Daoy (cell line): ENCODE measurements around the gene PLS1. TPM values are rescaled to one million over a fixed set of nuclear protein-coding genes. Genes with fewer than 3 reads are reported as not detected.
"Not testable (repeated sequence)": the region's sequence is repeated elsewhere in the genome, so short reads cannot be mapped to it uniquely, and the experiment has no call there.

Source experiments
- DNase-seq: peaks from one replicate; pipeline ENCODE4 v3.0.0-alpha.2; 2015; ENCODE audit warnings: low read depth
- total RNA-seq: library from RNA; depleted of rRNA; stranded (reverse); fragments of >200 nt; shearing (Covaris generic); gene quantifications from 2 replicates; pipeline ENCODE4 v1.2.3, GENCODE V29; 2014

PLS1 gene
- total RNA-seq, 1 experiment from 2014 or later, result 31.6 TPM

GRCh38 chr3:142693136-142693853 is 97.1 kb downstream of the PLS1 start:
- DNase-seq, result no peak

DNA sequence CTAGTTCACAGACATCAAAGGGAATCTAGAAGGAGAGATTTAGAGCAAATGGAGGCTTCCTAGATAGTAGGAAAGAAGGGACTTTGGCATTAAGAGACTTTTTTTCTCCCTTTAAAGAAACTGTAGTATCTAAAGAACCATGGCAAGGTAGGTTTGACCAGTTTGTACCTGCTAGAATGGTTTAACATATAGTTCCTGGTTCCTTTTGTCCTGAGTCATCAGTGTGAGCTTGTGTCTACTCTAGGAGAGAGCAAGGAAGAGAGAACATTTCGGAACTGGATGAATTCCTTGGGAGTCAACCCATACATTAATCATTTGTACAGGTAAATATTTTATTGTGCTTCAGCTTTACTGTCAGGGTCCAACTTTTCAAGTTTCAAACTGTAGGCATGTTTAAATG is 98.0 kb downstream of the PLS1 start:
- no peak for DNase-seq

DNA sequence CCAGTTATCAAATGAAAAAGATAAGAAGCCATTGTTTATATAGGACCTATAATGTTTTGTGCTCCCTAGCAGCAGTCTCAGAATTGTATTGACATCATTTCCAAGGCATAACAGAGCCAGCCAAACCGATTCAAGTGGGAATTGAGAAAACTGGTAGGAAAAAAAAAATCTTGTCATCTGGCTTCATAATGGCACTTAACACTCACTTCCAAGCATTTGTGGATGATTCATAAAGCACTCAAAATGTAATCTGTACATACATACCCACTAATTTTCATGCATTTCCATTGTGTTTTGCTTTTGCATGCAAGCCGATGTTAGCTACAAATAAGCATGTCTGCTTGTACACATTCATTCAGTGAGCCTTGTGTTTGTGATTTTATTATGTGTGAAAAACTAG is 109.0 kb downstream of the PLS1 start:
- no peak for DNase-seq

- no peak for DNase-seq
Measured at GRCh38 chr3:142706321-142707127, 110.3 kb downstream of the PLS1 start.

GRCh38 chr3:142709207-142709606 is 113.0 kb downstream of the PLS1 start:
- no peak for DNase-seq

- DNase-seq, result not testable (repeated sequence)
Measured at GRCh38 chr3:142714882-142715281, 118.7 kb downstream of the PLS1 start.

DNA sequence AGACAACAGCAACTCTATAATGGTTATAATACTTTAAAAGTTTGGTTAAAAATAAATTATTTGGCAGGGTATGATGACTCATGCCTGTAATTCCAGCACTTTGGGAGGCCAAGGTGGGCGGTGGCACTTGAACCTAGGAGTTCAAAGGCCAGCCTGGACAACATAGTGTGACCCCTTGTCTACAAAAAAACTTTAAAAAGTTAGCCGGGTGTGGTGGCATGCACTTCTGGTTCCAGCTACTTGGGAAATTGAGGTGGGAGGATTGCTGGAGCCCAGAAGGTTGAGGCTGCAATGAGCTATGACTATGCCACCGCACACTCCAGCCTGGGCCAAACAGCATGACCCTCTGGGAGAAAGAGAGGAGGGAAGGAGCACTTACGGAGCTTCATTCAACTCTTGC is 119.9 kb downstream of the PLS1 start:
- DNase-seq, result no peak

- DNase-seq, result no peak
Measured at GRCh38 chr3:142723665-142723967, 127.4 kb downstream of the PLS1 start.

DNA sequence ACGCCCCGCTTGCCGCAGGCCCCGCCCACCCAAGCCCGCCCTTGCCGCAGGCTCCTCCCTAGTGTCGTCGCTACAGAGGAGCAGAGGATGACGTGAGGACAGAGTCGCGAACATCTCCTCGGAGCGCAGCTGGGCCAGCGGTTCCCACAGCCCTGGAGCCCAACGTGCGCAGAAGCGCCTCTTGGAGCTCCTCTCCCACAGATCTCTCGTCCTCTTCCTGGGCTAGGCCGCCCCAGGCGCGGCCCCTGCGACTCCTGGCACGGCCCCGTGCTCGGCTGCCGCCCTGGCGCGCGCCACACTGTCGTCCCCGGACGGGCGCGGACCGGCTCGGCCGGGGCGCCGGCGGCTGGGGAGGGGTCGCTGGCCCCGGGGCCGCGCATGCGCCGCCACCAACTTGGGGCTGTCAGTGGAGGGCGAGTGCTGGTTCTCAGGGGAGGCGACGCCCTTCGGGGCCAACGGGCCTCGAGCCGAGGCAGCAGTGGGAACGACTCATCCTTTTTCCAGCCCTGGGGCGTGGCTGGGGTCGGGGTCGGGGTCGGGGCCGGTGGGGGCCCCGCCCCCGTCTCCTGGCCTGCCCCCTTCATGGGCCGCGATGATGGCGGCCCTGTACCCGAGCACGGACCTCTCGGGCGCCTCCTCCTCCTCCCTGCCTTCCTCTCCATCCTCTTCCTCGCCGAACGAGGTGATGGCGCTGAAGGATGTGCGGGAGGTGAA is 127.9 kb downstream of the PLS1 start, which contains the start of gene TRPC1:
TSS of gene TRPC1 (plus strand) at position 67 of the 714 bp plus-strand sequence. CDS start at position 593, 526 bp downstream.
- peak; percentile 90 for DNase-seq

DNA sequence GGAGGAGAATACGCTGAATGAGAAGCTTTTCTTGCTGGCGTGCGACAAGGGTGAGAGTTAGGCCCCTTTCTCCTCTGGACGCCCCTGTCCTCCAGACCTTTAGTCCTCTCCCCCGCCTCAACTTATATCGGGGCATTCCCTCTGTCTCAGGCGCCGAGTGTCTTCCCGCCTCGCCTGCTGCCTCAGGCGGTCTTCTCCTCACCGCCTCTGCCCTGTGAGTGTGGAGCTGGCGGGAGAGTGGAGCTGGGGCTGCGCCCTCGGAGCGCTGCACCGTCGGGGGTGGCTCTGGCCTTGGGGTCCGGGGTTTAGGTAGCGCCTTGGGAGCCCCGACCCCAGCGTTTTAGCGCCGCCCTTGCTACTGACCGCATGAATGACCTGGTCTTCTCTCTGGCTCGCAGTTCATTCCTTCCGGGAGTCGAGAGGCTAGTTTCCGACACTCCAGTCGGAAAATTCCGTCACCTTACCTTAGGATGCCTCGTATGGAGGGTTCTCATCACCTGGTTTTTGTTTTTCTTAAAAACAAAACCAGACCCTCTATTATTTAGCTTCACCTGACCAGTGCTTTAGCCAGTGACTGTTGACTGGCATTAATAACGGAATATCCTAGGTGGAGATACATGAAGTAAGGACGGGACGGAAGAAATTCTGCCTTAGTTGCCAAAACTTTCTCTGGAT is 128.6 kb downstream of the PLS1 start:
- peak; percentile 69 for DNase-seq

GRCh38 chr3:142725357-142725739 is 129.2 kb downstream of the PLS1 start:
- no peak for DNase-seq

DNA sequence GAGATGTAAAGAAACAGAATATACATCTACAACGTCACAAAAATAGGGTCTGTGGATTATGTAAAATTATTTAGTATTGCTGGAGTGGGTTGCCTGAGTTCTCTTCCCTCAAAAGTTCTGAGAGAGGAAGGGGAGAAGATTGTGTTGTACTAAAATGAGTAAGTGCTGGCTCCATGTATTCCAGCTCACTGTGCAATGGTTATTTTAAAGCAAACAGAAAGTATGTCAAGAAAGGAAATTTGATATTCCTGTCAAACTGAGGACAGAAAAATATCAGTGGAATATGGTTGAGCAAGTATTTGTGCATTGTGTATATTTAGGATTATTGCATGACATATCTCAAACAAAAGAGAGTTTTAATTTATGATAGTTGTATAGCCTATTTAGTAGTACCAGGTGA is 129.8 kb downstream of the PLS1 start:
- DNase-seq, result no peak

- DNase-seq, result no peak
Measured at GRCh38 chr3:142732066-142732465, 135.9 kb downstream of the PLS1 start.

DNA sequence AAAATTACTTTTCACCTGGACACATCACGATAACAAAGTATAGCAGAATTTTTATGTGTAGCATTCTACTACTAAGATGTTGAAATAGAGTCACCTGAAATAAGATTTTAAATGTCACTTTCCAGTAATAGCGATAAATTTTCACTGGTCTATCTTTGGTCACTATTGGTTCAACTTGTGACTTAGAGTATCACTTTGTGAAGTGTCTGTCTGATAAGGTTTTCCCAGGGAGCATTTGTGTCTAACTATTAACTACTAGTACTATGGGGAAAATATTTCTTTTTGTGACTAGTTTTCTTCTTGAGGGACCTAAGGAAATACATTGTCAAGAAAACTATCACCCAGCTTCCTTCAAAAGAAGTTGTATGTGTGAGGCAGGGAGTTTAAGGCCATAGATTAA is 138.6 kb downstream of the PLS1 start:
- no peak for DNase-seq

DNA sequence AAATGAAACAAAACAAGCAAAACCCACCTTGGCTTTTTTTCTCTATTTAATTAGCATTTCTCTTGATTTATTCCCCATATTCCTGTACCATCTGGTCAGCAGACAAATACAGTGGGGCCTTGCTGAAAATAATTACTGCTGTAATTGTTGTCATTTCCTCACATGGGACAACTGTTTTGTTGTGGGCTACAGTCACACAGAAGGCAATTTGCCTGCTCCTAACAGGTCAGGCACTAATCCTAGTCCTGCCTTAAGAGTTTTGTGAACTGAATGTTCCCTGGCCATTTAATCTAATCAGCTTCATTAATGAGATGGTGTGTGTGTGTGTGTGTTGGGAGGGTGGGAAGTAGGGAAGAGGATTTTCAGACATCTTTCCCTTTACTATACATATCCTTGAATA is 139.3 kb downstream of the PLS1 start:
- no peak for DNase-seq

DNA sequence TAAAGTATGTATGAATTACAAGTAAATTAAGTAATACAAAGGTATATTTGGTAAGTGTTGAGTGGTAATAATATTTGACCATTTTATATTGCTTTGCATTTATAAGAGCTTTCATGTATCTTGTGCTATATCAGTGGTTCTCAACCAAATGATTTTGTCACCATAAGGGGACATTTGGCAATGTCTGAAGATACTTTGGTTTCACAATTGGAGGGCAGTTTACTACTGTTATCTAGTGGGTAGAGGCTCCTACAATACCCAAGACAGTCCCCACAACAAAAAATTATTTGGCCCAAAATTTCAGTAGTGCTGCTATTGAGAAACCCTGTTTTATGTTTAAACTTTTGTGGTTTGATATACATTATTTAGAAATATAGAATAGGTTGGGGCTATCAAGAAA is 142.2 kb downstream of the PLS1 start:
- DNase-seq, result no peak

DNA sequence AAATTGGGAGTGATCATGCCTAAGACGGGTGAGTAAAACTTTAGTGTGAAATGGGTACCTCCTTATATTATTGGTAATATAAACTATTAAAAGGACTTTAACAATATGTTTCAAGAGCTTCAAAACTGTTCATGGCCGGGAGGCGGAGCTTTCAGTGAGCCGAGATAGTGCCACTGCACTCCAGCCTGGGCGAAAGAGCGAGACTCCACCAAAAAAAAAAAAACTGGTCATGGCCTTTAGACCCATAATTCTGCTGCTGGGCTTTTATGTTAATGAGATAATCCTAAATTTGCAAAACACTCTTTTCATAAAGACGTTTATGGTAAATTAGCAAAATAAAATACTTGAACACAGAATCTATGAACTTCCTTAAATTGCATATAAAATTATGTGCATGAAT is 150.5 kb downstream of the PLS1 start:
- no peak for DNase-seq

- DNase-seq, result not testable (repeated sequence)
Measured at GRCh38 chr3:142750531-142750930, 154.3 kb downstream of the PLS1 start.

DNA sequence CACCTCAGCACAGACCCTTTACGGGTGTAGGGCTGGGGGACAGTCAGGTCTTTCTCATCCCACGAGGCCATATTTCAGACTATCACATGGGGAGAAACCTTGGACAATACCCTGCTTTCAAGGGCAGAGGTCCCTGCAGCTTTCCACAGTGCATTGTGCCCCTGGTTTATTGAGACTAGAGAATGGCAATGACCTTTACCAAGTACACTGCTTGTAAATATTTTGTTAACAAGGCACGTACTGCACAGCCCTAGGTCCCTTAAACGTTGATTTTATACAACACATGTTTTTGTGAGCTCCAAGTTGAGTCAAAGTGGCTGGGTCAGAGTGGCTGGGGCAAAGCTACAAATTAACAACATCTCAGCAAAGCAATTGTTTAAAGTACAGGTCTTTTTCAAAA is 156.4 kb downstream of the PLS1 start:
- DNase-seq, result not testable (repeated sequence)

- no peak for DNase-seq
Measured at GRCh38 chr3:142754494-142754893, 158.3 kb downstream of the PLS1 start.
